Gastroesophageal sphincter (tissue), 3 donors: Measurements from ENCODE around the gene XIRP2.

Source experiments
- CTCF ChIP-seq, 4 experiments: fragments of 200-600 bp in 2 of 4; fragments of 450-650 bp in 2 of 4; sonication (generic) in 1 of 4; IDR thresholded peaks; one replicate each; pipeline ENCODE4 v1.5.1; 2017 to 2019; ENCODE audit warnings: antibody characterized with exemption in 4 of 4, mild to moderate bottlenecking in 2 of 4, moderate library complexity in 2 of 4
- EP300 ChIP-seq: sonication (generic); formaldehyde crosslinking; IDR thresholded peaks from one replicate; pipeline ENCODE4 v1.6.1; 2017; ENCODE audit warnings: antibody characterized with exemption, mild to moderate bottlenecking
- POLR2A ChIP-seq, 2 donors: fragments of 450-650 bp; IDR thresholded peaks; one replicate each; pipeline ENCODE4 v1.6.1; 2017; ENCODE audit warnings: antibody characterized with exemption in 2 of 2, mild to moderate bottlenecking in 2 of 2, moderate library complexity in 1 of 2

- TF ChIP-seq EP300 (no peak), POLR2A (IDR thresholded peaks at IDR 0.05) (no peak), CTCF (IDR thresholded peaks at IDR 0.05) (no peak)
Measured at GRCh38 chr2:167028503-167028902, 140.2 kb downstream of the XIRP2 start.
